ENCODE measurements around the gene SIM2.

GRCh38 chr21:36792505-36792967 lies 93.6 kb downstream of the SIM2 start:
- TF ChIP-seq, protein P1, sequence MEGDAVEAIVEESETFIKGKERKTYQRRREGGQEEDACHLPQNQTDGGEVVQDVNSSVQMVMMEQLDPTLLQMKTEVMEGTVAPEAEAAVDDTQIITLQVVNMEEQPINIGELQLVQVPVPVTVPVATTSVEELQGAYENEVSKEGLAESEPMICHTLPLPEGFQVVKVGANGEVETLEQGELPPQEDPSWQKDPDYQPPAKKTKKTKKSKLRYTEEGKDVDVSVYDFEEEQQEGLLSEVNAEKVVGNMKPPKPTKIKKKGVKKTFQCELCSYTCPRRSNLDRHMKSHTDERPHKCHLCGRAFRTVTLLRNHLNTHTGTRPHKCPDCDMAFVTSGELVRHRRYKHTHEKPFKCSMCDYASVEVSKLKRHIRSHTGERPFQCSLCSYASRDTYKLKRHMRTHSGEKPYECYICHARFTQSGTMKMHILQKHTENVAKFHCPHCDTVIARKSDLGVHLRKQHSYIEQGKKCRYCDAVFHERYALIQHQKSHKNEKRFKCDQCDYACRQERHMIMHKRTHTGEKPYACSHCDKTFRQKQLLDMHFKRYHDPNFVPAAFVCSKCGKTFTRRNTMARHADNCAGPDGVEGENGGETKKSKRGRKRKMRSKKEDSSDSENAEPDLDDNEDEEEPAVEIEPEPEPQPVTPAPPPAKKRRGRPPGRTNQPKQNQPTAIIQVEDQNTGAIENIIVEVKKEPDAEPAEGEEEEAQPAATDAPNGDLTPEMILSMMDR (IDR thresholded peaks at IDR 0.05) = no peak
- TF ChIP-seq POLR2A (IDR thresholded peaks at IDR 0.05) (no peak), POLR2AphosphoS5 (IDR thresholded peaks at IDR 0.05; ENCODE audit: insufficient read depth in 1 of 2, low read depth in 1 of 2) (peak in 1 of 2 donors; percentile 35)
